ENCODE data around the gene ALPK1.

The ALPK1 gene

DNA sequence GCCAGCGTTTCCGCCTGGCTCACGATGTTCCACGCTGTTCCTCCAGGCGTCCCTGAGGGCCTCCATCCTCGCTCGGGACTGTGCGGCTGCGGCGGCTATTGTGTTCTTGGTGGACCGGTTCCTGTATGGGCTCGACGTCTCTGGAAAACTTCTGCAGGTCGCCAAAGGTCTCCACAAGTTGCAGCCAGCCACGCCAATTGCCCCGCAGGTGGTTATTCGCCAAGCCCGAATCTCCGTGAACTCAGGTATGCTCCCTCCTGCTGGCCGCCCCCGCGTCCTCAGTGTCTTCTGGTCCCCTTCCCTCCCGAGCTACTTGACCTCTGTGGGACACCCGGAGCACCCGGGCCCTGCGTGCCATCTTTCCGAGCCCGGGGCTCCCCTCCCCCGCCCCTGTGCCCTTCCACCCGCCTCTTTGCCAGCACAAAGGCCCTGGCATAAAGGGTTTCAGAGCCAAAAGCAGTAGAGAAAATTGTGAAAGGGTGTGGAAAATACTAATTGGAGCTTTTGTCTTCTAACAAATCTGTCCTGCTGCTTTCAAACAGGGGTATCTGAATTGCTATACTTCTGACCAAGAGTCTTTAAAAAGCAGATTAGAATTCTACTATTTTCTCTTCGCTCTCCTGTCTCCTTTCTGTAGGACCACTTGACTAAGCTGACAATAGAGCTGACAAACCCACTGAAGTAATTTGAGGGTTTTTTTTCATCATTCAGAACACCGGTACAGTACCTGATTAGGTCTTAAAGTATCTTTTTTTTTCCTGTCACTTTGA is 114.8 kb downstream of the ALPK1 start:
- no peaks in the 10 kb centered on the region for H3K36me3 ChIP-seq (ENCODE audit: control insufficient read depth, insufficient read depth, low read length)
- DNase-seq (ENCODE audit: extremely low read depth, insufficient read length): no peak
- no peak overlapping the region for H3K4me3 ChIP-seq (replicated peaks; ENCODE audit: low read depth, low read length)
- TF ChIP-seq, protein P1, sequence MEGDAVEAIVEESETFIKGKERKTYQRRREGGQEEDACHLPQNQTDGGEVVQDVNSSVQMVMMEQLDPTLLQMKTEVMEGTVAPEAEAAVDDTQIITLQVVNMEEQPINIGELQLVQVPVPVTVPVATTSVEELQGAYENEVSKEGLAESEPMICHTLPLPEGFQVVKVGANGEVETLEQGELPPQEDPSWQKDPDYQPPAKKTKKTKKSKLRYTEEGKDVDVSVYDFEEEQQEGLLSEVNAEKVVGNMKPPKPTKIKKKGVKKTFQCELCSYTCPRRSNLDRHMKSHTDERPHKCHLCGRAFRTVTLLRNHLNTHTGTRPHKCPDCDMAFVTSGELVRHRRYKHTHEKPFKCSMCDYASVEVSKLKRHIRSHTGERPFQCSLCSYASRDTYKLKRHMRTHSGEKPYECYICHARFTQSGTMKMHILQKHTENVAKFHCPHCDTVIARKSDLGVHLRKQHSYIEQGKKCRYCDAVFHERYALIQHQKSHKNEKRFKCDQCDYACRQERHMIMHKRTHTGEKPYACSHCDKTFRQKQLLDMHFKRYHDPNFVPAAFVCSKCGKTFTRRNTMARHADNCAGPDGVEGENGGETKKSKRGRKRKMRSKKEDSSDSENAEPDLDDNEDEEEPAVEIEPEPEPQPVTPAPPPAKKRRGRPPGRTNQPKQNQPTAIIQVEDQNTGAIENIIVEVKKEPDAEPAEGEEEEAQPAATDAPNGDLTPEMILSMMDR (IDR thresholded peaks at IDR 0.05; ENCODE audit: insufficient read depth, low read length, poor library complexity, severe bottlenecking): no peak
- H3K27me3 ChIP-seq (replicated peaks; ENCODE audit: control insufficient read depth, insufficient read depth, low read length): no peaks in the 10 kb centered on the region

DNA sequence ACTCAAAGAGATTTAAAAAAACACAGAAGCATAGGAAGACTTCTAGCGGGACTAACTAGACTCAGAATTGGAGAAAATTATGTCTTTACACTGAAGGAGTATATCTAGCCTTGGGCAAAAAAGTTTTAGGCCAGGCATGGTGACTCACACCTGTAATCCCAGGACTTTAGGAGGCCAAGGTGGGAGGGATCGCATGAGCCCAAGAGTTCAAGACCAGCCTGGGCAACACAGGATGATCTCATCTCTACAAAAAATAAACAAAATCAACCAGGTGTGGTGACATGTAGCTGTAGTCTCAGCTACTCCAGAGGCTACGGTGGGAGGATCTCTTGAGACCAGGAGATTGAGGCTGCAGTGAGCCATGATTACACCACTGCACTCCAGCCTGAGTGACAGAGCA is 119.3 kb downstream of the ALPK1 start:
- no peaks in the 10 kb centered on the region for H3K36me3 ChIP-seq (ENCODE audit: control insufficient read depth, insufficient read depth, low read length)
- H3K27me3 ChIP-seq (replicated peaks; ENCODE audit: control insufficient read depth, insufficient read depth, low read length): no peaks in the 10 kb centered on the region
- H3K4me3 ChIP-seq (replicated peaks; ENCODE audit: low read depth, low read length): no peak overlapping the region
- DNase-seq (ENCODE audit: extremely low read depth, insufficient read length): no peak
- TF ChIP-seq, protein P1 (IDR thresholded peaks at IDR 0.05; ENCODE audit: insufficient read depth, low read length, poor library complexity, severe bottlenecking): no peak

DNA sequence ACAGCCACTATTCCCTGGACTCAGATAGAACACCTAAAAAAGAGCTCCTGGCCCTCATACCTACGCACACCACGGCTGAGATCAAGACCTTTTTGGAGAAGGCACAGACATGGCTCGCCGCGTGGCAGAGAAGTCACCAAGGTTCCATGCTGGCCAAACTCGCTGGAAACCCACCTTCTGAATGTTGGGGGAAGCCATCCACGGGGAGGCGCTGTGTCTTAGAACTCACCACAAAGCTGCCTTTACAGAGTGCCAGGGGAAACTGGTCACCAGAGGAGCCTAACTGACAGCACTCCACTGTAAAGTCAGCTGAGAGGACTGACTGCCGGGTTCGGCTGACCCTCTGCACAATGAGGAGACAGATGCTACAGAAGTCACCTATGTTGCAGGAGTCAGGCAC is 120.9 kb downstream of the ALPK1 start:
- TF ChIP-seq, protein P1 (IDR thresholded peaks at IDR 0.05; ENCODE audit: insufficient read depth, low read length, poor library complexity, severe bottlenecking): no peak
- H3K27me3 ChIP-seq (replicated peaks; ENCODE audit: control insufficient read depth, insufficient read depth, low read length): no peaks in the 10 kb centered on the region
- H3K36me3 ChIP-seq (ENCODE audit: control insufficient read depth, insufficient read depth, low read length): no peaks in the 10 kb centered on the region
- no peak for DNase-seq (ENCODE audit: extremely low read depth, insufficient read length)
- no peak overlapping the region for H3K4me3 ChIP-seq (replicated peaks; ENCODE audit: low read depth, low read length)

DNA sequence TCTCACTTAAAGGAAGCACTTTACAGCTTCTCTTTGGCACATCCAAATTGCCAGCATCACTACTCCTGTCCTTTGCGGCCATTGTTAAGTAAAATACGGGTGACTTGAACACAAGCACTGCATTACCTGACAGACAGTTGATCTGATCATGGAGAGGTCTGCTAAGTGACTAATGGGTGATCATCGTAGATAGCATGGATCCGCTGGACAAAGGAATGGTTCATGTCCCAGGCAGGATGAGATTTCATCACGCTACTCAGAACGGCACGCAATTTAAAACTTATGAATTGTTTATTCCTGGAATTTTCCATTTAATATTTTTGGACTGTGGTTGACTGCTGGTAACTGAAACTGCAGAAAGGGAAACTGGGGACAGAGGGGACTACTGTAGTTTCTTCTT is 124.7 kb downstream of the ALPK1 start:
- TF ChIP-seq, protein P1 (IDR thresholded peaks at IDR 0.05; ENCODE audit: insufficient read depth, low read length, poor library complexity, severe bottlenecking): no peak
- H3K36me3 ChIP-seq (ENCODE audit: control insufficient read depth, insufficient read depth, low read length): no peaks in the 10 kb centered on the region
- no peak for DNase-seq (ENCODE audit: extremely low read depth, insufficient read length)
- H3K4me3 ChIP-seq (replicated peaks; ENCODE audit: low read depth, low read length): no peak overlapping the region
- H3K27me3 ChIP-seq (replicated peaks; ENCODE audit: control insufficient read depth, insufficient read depth, low read length): no peaks in the 10 kb centered on the region

DNA sequence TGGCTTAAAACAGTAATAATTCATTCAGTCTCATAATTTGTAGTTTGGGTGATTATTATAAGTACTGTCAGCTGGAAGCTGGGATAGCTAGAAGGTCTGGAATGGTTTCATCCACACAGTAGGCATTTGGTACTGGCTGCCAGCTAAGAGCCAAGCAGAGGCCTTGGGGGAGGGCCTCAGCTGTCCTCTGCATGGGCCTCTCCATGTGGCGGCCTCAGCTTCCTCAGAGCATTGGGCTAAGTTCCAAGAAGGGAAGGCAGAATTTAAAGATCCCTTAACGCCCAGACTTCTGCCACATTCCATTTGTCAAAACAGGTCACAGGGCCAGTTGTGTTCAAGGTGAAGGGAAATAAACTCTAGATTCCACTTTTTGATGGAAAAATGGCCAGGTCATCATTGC is 125.5 kb downstream of the ALPK1 start:
- H3K36me3 ChIP-seq (ENCODE audit: control insufficient read depth, insufficient read depth, low read length): no peaks in the 10 kb centered on the region
- no peaks in the 10 kb centered on the region for H3K27me3 ChIP-seq (replicated peaks; ENCODE audit: control insufficient read depth, insufficient read depth, low read length)
- no peak for DNase-seq (ENCODE audit: extremely low read depth, insufficient read length)
- H3K4me3 ChIP-seq (replicated peaks; ENCODE audit: low read depth, low read length): no peak overlapping the region
- TF ChIP-seq, protein P1 (IDR thresholded peaks at IDR 0.05; ENCODE audit: insufficient read depth, low read length, poor library complexity, severe bottlenecking): no peak

All from GM06990 (cell line).